LNCaP clone FGC (cell line): ENCODE results near the gene SKIC2.
"Not testable (repeated sequence)": the region's sequence is repeated elsewhere in the genome, so short reads cannot be mapped to it uniquely, and the experiment has no call there.

Experiments
- DNase-seq: peaks from one replicate; pipeline ENCODE4 v3.0.0-alpha.2; 2011; ENCODE audit warnings: low read depth
- H3K4me3 ChIP-seq: 2 replicates; pipeline ENCODE4 v1.5.1; 2011; ENCODE audit warnings: mild to moderate bottlenecking, low read depth, low read length, control low read depth
- TF ChIP-seq, protein P1 (sequence below): IDR thresholded peaks from 2 replicates; pipeline ENCODE4 v1.5.1; 2012; ENCODE audit warnings: mild to moderate bottlenecking; ENCODE audit not compliant: control insufficient read depth, insufficient read depth; ENCODE audit errors: extremely low read depth

SKIC2 gene

GRCh38 chr6:31920811-31921210, 38.2 kb upstream of the SKIC2 start:
- TF ChIP-seq, protein P1, sequence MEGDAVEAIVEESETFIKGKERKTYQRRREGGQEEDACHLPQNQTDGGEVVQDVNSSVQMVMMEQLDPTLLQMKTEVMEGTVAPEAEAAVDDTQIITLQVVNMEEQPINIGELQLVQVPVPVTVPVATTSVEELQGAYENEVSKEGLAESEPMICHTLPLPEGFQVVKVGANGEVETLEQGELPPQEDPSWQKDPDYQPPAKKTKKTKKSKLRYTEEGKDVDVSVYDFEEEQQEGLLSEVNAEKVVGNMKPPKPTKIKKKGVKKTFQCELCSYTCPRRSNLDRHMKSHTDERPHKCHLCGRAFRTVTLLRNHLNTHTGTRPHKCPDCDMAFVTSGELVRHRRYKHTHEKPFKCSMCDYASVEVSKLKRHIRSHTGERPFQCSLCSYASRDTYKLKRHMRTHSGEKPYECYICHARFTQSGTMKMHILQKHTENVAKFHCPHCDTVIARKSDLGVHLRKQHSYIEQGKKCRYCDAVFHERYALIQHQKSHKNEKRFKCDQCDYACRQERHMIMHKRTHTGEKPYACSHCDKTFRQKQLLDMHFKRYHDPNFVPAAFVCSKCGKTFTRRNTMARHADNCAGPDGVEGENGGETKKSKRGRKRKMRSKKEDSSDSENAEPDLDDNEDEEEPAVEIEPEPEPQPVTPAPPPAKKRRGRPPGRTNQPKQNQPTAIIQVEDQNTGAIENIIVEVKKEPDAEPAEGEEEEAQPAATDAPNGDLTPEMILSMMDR, result no peak
- no peak overlapping the region for H3K4me3 ChIP-seq
- DNase-seq, result no peak

- no peak for DNase-seq
- no peak overlapping the region for H3K4me3 ChIP-seq
- TF ChIP-seq, protein P1, result no peak
Observed at GRCh38 chr6:31922942-31923341, 36.0 kb upstream of the SKIC2 start.

DNA sequence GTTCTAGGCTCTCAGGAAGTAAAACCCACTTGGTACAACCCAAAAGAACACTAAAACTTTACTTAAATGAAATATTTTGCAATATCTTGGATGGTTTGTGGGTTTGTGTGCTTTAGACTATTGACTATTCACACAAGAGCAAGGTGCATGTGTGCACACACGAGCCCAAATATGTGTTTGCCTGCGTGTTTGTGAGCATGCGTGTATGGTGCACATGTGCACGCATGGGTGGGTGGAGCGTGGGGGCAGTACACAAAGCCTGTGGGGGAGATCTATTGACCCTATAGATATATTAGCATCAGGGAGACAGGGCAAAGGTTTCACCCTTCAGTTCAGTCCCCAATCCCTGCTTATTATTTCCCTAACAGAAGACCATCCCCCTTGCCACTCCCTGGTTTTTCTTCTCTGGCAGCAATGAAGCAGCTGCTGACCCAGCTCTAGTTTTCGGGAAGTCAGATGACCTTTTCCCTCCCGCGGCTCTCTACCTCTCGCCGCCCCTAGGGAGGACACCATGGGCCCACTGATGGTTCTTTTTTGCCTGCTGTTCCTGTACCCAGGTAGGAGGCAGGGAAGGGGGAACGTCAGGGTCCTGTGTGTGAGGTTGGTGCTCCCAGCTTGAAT, 31.6 kb upstream of the SKIC2 start, which contains the start of gene C2:
Gene C2, plus strand, starts transcription at position 476 of the 621 bp plus-strand sequence. Its CDS starts 36 bp downstream, at position 512.
- H3K4me3 ChIP-seq, result no peak within 1 kb of the TSS
- no peak for DNase-seq
- TF ChIP-seq, protein P1, result no peak

DNA sequence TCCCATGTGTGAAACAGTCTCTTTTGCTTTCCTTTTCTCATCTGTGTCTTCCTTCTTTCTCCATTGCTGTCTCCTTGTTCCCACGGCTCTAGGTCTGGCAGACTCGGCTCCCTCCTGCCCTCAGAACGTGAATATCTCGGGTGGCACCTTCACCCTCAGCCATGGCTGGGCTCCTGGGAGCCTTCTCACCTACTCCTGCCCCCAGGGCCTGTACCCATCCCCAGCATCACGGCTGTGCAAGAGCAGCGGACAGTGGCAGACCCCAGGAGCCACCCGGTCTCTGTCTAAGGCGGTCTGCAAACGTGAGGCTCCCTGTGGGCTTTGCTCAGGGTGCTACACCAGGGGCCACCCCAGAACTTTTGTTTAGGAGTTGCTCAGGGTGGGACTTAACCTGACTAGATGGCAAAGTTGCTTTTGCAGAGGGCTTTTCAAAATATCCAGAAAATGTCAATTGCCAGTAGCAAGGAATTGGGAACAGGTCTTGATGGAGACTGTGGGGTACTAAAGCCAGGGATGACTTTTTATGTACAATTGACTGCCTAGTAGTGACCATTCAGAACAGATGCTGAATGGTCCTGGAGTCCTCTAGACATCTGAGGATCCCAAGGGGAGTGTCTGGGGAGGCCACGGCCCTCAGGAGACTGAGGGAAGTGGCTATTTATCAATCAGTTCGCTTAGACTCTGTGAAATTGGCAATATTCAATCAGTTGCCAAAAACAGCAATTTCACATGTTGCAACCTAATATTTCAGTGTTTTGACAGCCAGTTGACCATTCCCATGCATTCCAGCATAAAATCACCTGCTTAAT, 30.9 kb upstream of the SKIC2 start:
- no peak overlapping the region for H3K4me3 ChIP-seq
- TF ChIP-seq, protein P1, result no peak
- no peak for DNase-seq

DNA sequence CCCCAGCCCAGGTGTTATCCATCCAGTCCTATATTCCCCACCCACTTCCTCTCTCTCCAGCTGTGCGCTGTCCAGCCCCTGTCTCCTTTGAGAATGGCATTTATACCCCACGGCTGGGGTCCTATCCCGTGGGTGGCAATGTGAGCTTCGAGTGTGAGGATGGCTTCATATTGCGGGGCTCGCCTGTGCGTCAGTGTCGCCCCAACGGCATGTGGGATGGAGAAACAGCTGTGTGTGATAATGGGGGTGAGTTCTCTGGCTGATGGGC, 30.4 kb upstream of the SKIC2 start:
- TF ChIP-seq, protein P1, result no peak
- DNase-seq, result no peak
- no peak overlapping the region for H3K4me3 ChIP-seq

DNA sequence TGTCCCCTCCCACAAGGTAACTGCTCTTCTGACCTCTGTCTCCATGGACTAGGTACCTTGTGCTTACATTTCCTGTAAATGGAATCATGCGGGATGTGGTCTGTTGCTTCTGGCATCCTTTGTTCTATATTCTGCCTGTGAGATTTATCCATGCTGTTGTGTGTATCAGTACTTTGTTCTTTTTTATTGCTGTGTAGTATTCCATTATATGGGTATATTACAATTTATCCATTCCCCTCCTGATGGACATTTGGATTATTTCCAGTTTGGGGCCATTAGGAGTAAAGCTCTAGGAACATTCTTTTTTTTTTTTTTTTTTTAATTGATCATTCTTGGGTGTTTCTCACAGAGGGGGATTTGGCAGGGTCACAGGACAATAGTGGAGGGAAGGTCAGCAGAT, 28.0 kb upstream of the SKIC2 start:
- DNase-seq, result no peak
- no peak overlapping the region for H3K4me3 ChIP-seq
- TF ChIP-seq, protein P1, result no peak

DNA sequence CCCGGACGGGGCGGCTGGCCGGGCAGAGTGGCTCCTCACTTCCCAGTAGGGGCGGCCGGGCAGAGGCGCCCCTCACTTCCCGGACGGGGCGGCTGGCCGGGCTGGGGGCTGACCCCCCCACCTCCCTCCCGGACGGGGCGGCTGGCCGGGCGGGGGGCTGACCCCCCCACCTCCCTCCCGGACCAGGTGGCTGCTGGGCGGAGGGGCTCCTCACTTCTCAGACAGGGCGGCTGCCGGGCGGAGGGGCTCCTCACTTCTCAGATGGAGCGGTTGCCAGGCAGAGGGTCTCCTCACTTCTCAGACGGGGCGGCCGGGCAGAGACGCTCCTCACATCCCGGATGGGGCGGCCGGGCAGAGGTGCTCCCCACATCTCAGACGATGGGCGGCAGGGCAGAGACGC, 26.8 kb upstream of the SKIC2 start:
- not testable (repeated sequence) for H3K4me3 ChIP-seq, DNase-seq
